Retinal pigment epithelial cell (primary cell): ENCODE measurements around the gene ATP13A3.

ENCODE experiments used
- DNase-seq: peaks from one replicate; pipeline ENCODE4 v3.0.0-alpha.2; 2010; ENCODE audit warnings: low read depth
- H3K4me3 ChIP-seq: 2 replicates; pipeline ENCODE4 v1.5.1; 2011; ENCODE audit warnings: mild to moderate bottlenecking, low read length, control low read depth, moderate library complexity
- TF ChIP-seq, protein P1 (sequence below): conservative IDR thresholded peaks from 2 replicates; pipeline ENCODE4 v1.5.1; 2011; ENCODE audit warnings: low read depth, low read length, control low read depth, inconsistent platforms

The ATP13A3 gene

GRCh38 chr3:194382196-194382891 is 104.5 kb downstream of the ATP13A3 start:
- H3K4me3 ChIP-seq: no peak overlapping the region
- DNase-seq: no peak
- TF ChIP-seq, protein P1, sequence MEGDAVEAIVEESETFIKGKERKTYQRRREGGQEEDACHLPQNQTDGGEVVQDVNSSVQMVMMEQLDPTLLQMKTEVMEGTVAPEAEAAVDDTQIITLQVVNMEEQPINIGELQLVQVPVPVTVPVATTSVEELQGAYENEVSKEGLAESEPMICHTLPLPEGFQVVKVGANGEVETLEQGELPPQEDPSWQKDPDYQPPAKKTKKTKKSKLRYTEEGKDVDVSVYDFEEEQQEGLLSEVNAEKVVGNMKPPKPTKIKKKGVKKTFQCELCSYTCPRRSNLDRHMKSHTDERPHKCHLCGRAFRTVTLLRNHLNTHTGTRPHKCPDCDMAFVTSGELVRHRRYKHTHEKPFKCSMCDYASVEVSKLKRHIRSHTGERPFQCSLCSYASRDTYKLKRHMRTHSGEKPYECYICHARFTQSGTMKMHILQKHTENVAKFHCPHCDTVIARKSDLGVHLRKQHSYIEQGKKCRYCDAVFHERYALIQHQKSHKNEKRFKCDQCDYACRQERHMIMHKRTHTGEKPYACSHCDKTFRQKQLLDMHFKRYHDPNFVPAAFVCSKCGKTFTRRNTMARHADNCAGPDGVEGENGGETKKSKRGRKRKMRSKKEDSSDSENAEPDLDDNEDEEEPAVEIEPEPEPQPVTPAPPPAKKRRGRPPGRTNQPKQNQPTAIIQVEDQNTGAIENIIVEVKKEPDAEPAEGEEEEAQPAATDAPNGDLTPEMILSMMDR: no peak

DNA sequence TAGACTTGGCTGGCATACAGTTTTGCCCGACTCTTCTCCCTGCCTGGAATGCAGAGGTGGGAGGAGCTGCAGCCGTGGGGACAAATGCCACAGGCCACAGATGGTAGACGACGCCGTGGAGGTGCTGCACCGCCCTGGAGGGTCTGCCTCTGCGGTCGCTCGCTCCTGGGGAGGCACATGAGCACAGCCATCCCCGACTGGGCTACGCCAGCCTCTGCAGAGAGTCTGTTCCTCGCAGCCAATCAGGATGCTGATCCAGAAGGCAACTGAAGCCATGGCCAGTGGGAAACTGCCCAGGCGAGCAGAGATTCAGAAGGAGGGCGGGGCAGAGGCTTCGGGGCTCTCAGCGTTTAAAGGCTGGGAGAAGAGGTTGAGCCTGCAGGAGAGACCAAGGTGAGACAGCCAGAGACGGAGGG is 105.3 kb downstream of the ATP13A3 start:
- peak overlapping the region; percentile 18 for H3K4me3 ChIP-seq
- TF ChIP-seq, protein P1: no peak
- no peak for DNase-seq

DNA sequence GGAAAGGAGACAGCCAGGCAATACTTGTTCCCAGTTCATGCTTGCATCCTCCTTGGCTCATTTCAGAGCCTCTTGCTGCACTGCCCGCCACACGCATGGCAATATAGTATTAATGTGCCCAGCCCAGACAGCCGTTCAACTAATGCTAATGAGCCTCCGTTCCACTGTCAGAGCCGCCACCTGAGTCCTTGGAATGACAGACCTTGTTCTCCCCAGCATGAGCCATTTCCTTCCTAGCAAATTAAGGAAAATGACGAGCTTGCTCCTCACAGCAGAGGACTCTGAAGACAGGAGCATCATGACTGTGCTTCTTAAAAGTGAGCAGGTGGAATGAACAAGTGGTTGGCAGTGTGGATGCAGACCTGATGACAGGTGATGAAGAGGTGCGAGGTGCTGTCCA is 106.5 kb downstream of the ATP13A3 start:
- TF ChIP-seq, protein P1: no peak
- H3K4me3 ChIP-seq: no peak overlapping the region
- DNase-seq: no peak

DNA sequence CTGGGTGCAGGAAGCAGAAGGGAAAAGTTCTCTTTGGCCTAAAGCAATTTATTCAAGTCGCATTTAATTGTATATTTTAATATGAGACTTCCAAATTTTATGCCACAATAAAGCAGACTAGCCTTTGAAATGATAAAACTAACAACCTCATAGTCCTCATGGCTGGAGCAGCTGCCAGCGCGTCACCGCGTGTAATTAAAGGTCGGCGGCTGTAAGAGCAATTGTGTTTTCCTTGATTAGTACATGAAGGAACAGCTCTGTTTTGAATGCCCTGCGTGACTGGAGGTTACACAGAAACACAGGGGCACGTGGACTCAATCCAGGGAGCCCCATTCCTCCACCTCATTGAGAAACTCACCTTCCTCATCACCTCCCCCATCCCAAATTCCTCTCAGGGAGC is 107.2 kb downstream of the ATP13A3 start:
- no peak overlapping the region for H3K4me3 ChIP-seq
- no peak for DNase-seq
- TF ChIP-seq, protein P1: no peak

- H3K4me3 ChIP-seq: no peak overlapping the region
- DNase-seq: no peak
- TF ChIP-seq, protein P1: no peak
These were observed 107.6 kb downstream of the ATP13A3 start for GRCh38 chr3:194379231-194379630.

DNA sequence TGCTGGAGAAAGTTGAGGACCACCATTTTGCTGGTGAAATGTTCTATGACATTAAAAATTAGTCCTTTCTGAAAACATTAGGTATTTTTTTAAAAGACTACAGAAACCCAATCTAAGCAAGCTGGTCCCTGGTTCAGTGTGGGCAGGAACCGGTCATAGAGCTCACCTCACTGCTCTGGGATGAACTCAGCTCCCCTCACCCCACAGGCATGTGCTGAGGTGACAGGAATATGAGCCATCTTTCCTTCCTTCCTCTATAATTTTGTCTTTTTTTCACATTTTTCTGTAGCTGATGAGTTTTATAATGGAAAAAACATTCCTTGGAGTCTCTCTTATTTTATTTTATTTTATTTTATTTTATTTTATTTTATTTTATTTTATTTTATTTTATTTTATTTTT is 109.1 kb downstream of the ATP13A3 start:
- TF ChIP-seq, protein P1: no peak
- no peak for DNase-seq
- no peak overlapping the region for H3K4me3 ChIP-seq

DNA sequence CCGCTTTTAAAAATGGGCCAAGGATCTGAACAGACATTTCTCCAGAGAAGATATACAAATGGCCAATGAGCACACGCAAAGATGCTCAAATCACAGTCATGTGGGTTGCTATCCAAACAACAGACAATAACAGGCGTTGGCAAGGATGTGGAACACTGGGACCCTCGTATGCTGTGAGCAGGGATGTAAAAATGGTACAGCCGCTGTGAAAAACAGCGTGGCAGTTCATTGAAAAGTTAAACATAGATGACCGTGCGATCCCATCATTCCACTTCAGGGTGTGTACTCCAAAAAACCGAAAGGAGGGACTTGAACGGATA is 110.6 kb downstream of the ATP13A3 start:
- TF ChIP-seq, protein P1: no peak

More for the DNA sequence above, 110.6 kb downstream of the ATP13A3 start:
- DNase-seq: no peak
- H3K4me3 ChIP-seq: no peak overlapping the region
